ENCODE data around the gene CCDC182.

CCDC182 gene

DNA sequence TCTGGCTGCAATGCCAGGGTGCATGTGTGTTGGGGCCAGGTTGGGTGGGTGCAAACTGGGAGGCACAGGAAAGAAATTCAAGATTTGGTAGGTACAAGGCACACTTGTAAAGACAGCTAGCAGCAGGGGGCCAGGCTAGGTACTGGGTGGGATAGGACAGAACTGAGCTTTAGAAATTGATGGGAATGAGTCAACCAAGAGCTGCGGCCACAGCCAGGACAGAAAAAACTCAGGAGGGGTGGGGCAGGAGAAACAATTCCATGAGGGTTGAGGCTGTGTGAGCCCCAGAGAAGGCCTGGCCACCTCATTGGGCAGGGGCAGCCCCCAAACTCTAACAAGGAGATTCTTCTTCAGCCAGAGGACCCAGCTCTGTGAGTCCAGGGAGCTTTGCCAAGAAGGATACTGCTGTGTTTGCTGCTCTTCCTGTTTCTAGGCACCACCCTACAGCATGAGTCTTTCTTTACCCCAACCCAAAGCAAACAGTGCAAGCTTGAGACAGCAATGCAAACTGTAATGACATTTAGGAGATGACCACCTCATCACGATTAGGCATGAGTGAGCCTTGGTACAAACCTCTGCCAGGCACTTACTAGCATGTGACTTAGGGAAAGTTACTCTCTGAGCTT lies 21.3 kb upstream of the CCDC182 start:
- Mint-ChIP-seq H3K27ac (no peak overlapping the region), H3K36me3 (no peaks in the 10 kb centered on the region), H3K4me3 (no peak overlapping the region), H3K27me3 (peaks cover 3% of the 10 kb centered on the region), H3K4me1 (no peaks in the 10 kb centered on the region), H3K9me3 (no peaks in the 10 kb centered on the region)

DNA sequence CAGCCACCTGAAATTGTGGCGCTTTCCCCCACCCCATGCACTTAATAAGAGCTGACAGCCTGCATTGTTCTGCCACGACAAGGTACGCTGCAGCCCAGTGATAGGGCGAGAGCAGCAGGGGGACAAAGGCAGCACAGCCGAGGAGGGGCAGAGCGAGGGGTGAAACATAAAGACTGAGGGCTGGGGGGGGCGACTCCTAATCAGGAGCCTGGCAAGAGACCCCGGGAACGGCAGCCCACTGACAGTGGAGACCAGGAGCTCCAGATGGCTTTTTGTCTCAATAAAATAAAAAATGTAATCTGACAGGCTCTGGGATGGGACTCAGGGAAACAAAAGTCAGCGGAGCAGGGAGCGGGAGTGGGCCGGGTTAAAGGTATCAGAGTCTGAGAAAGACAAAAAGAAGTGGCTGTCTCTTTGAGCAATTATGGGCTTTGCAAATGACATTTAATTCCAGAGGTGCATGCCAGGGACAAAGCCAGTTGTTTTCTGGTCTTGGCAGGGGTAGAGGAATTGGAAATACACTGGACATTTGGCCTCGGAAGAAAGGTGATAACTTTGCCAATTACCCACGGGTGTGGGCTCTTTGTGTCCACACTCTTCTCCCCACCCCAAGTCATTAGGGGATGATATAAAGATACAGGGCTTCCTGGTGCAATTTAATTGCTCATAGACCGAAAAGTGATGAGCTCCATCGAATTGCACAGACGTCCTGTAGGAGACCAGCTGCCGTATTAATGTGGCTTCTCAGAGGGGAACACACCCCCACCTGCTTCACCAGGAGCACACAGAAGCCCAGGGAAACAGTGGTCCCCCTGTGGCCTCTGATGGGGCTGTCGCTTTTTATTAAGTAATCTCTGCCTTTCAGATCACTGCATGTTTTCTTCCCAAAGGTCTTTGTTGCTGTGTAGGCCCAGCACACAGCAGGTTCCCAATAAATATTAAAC lies 17.6 kb upstream of the CCDC182 start:
- Mint-ChIP-seq H3K27ac (no peak overlapping the region), H3K4me3 (no peak overlapping the region), H3K9me3 (no peaks in the 10 kb centered on the region), H3K36me3 (no peaks in the 10 kb centered on the region), H3K27me3 (no peaks in the 10 kb centered on the region), H3K4me1 (no peaks in the 10 kb centered on the region)

DNA sequence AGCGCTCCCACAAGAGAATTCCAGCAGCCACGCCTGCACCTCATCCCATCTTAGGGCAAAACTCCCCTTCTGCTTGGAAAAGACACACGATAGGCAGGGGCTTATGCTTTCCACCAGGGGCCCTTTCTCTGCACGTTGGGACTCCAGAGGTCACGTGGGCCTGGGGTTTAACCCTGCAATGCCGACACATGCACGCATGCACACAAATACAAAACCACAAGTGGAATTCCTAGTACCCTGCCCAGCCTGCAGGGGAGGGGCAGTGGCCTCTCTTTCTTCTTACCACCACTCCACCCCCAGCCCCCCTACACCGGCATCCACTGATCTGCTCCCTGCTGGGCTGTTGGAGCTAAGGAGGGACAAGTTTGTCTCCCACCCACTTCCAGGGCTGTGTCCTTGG lies 16.8 kb upstream of the CCDC182 start:
- Mint-ChIP-seq H3K36me3 (no peaks in the 10 kb centered on the region), H3K4me3 (no peak overlapping the region), H3K27ac (no peak overlapping the region), H3K9me3 (no peaks in the 10 kb centered on the region), H3K4me1 (no peaks in the 10 kb centered on the region), H3K27me3 (no peaks in the 10 kb centered on the region)

DNA sequence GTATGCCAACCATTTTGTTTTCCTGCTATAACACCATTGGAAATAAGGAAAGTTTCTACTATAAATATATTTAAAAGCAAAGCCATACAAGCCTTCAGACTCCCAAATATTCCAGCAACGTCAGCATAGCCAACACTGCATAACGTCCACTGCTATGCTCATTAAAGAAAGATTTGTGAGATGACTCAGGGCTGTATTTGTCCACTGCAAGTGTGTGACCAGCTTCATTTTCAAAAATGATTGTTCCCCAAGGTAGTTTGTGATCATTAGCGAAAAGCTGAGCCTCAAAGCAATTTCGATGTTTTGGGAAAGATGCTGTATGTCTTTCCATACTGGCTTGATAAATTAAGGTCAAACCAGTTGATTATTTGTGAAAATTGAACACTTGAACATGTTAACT lies 14.9 kb upstream of the CCDC182 start:
- H3K27ac Mint-ChIP-seq: no peak overlapping the region
- H3K27me3 Mint-ChIP-seq: no peaks in the 10 kb centered on the region

DNA sequence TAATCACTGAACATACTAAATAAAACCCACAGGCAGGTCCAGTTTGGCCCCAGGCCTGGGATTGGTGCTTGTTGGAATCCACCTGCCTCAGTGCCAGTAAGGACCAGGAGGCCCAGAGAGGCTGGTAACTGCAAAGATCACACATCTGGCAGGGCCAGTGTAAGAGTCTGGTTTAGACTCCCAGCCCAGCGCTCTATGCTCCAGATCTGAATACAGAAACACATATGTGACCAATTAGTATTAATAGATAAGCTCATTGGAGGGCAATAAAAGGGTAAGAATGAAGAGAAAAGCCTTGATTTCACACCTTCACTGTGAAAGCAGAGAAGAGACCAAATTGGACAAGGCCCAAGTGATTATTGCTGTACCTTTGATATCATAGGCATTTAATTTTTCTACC lies 13.6 kb upstream of the CCDC182 start:
- Mint-ChIP-seq H3K4me1 (no peaks in the 10 kb centered on the region), H3K36me3 (no peaks in the 10 kb centered on the region), H3K27me3 (no peaks in the 10 kb centered on the region), H3K4me3 (no peak overlapping the region), H3K9me3 (no peaks in the 10 kb centered on the region), H3K27ac (no peak overlapping the region)

More for the DNA sequence above, 14.9 kb upstream of the CCDC182 start:
- no peak overlapping the region for H3K4me3 Mint-ChIP-seq
- no peaks in the 10 kb centered on the region for H3K36me3 Mint-ChIP-seq
- no peaks in the 10 kb centered on the region for H3K4me1 Mint-ChIP-seq
- H3K9me3 Mint-ChIP-seq: no peaks in the 10 kb centered on the region

DNA sequence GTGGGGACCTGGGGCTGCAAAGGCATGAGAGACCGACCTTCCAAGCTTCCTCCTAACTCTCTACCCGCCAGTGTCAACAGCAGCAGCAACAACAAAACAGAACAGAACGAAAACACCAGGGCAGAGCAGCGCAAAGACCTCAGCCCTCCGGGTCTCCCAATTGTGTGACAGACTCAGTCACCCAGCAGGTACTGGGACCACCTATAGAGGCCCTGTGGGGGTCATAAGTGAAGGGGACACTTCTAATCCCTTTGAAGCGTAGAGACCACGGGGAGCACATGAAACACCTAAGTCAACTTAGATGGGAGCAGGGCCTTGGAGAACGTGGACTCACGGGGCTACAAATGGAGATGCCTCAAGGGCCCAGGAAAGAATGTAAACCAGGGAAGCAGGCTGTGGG lies 12.6 kb upstream of the CCDC182 start:
- Mint-ChIP-seq H3K27me3 (no peaks in the 10 kb centered on the region), H3K9me3 (no peaks in the 10 kb centered on the region), H3K4me1 (no peaks in the 10 kb centered on the region), H3K36me3 (no peaks in the 10 kb centered on the region), H3K27ac (no peak overlapping the region), H3K4me3 (no peak overlapping the region)

DNA sequence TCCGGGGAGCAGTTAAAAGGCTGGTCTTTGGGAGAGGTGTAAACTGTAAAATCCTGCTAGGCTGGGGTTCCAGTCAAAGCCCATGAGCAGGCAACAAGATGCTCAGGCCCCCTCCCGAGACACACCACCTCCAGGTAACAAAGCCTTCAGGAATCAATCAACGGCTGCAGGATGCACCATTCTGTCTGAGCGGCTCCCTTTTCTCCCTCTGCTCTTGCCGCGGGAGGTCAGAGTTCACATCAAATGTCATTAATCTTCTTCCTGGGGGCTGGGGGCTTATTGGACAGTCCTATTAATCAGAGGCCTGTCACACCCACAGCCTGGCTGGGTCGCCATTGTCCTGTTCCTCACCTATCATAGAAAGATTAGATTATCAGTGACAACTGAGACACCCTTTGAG lies 11.9 kb upstream of the CCDC182 start:
- Mint-ChIP-seq H3K9me3 (no peaks in the 10 kb centered on the region), H3K4me3 (no peak overlapping the region), H3K27me3 (no peaks in the 10 kb centered on the region), H3K27ac (no peak overlapping the region), H3K36me3 (no peaks in the 10 kb centered on the region), H3K4me1 (no peaks in the 10 kb centered on the region)

DNA sequence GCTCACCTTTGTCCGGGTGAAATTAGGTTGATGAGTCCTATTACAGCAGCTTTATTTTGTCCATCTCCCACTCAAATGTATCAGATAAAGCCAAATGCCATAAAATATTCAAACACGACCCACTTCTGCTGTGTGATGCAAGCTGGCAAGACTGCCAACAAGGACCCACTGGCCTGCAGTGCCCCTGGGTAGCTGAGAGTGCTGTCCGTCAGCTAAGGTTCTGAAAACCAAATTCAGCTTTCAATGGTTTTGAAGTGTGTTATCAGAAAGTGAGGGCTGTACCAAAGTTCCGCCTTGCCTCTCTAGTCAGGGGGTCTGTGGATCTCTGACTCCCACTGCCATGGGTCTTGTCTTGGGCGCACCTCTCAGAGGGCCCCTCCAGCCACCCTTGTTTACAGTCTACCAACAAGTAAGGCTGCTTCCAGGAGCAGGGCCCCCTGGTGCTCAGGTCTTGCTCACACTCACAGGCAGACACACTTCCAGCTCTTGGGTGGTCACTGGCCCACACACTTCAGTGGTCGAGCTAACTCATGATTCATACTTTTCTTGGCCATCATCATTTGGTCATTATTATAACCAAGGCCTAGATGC lies 10.5 kb upstream of the CCDC182 start:
- no peaks in the 10 kb centered on the region for H3K27me3 Mint-ChIP-seq
- no peaks in the 10 kb centered on the region for H3K4me1 Mint-ChIP-seq
- H3K9me3 Mint-ChIP-seq: no peaks in the 10 kb centered on the region
- H3K27ac Mint-ChIP-seq: no peak overlapping the region
- no peak overlapping the region for H3K4me3 Mint-ChIP-seq
- no peaks in the 10 kb centered on the region for H3K36me3 Mint-ChIP-seq

DNA sequence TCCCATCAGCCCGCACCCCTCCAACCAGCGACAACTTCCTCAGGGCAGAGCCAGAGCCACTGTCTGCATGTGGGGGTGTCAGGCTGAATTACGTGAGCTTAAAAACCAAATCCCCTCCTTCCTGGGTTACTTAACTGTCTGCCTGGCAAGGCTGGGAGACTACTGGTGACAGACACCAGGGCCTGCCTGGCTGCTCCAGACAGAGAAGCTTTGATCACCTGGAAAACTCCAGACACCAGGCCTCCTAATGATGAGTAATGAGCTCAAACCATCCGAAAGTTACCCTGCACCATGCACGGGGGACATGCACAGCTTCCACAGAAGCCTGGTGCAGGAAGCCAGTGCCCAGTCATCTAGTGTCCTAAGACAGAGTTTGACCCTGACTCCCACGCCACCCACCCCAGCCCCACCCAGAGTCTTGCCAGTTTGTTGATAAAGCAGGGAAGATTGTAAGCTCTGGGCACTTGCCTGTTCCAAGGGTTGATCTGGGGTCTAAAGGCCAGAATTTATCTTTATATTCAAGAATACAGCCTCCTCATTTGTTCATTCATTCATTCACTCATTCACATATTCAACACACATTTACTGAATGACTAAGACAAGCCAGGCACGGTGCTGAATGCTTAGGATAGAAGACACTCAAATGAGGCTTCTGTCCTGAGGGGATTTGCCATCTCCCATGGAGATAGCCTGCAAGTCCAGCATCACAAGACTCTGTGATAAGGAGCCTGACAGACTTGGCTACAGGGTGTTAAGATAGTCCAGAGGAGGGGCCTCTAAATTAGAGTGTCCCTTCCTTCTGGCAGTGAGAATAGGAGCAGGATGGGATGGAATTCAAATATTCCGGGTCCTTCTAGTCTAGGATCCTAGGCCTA lies 7.2 kb upstream of the CCDC182 start:
- Mint-ChIP-seq H3K9me3 (no peaks in the 10 kb centered on the region), H3K27me3 (no peaks in the 10 kb centered on the region), H3K4me1 (no peaks in the 10 kb centered on the region), H3K4me3 (no peak overlapping the region), H3K36me3 (no peaks in the 10 kb centered on the region), H3K27ac (no peak overlapping the region)

DNA sequence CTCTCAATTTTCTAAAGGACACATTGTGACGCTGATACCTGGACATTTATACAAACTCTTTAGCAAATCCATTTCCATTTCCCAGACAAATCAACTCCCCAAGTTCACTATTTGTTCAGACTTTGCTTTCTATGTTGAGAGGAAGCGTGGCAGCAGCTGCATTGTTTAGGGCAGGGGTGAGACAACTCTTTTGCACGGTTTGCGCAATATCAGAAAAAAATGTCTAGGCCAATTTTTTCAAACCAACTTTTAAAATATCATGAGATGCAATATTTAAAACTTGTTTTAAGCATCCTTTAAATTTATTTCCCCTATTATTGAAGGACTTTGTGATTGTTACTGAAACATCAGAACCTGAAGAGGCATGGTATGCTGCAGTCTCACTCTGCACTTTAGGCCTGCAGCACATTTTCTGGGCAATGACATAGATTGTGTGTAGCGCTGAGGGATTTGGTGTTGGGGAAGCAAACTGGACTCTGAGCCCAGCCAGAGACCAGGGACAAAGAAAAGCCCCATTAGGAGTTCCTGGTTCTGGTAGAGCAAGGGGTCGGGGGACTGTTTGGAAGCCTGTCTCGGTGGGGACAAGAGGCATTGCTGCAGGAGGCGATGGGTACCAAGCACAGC lies 6.4 kb upstream of the CCDC182 start:
- Mint-ChIP-seq H3K4me1 (no peaks in the 10 kb centered on the region), H3K9me3 (no peaks in the 10 kb centered on the region), H3K27me3 (no peaks in the 10 kb centered on the region), H3K36me3 (no peaks in the 10 kb centered on the region), H3K27ac (no peak overlapping the region), H3K4me3 (no peak overlapping the region)

DNA sequence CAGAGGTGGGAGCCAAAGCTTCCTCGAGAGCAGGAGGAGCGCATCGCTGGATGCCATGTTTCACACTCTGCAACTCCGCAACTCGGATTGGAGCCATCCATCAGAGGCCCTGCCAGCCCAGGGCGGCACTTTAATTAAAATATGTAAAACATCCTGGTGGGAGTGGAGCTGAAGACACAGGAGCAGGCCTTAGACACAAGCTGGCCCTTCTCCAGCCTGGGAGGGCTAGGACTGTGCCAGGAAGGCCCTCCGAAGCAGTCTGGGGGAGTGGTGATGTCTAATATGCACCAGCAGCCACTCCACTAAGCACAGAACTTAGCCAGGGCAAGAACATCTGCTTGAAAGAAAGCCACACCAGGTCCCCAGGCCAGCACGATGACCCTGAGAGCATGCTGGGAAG lies 5.8 kb upstream of the CCDC182 start:
- Mint-ChIP-seq H3K36me3 (no peaks in the 10 kb centered on the region), H3K27me3 (no peaks in the 10 kb centered on the region), H3K9me3 (no peaks in the 10 kb centered on the region), H3K4me1 (no peaks in the 10 kb centered on the region), H3K4me3 (no peak overlapping the region), H3K27ac (no peak overlapping the region)

DNA sequence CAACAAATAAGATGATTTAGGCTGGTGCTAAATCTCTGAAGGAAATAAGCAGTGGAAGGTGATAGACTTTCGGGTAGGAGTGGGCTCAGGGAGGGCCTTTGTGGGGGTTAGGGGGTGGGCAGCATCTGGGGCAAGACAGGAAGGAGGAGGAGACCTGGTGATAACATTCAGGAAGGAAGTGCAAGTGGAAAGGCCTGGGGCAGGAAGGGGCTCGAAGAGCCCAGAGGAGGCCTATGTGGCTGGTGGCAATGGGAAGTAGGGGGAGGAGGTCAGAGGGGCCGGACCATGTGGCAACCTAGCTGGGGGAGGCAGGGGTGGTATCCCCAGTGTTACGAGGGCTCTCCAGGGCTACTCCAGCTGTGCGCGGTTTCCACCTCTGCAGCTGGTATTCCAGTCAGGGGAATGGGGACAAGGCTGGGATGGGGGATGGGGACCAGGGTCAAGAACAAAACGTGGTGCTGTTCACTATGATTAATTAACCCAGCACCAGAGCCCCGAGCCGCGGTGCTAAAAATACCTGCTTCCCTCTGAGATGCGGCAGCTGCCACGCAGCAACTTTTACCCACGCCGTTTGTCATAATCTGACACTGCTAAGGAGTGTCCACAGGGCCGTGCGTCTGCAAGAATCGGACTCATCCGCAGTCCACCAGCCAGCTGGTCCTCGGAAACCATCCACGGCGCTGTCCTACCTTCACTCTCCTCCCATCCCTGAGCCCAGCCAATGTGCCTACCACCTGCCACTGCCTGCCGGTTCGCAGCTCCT lies 5.2 kb upstream of the CCDC182 start:
- no peaks in the 10 kb centered on the region for H3K4me1 Mint-ChIP-seq
- H3K36me3 Mint-ChIP-seq: no peaks in the 10 kb centered on the region
- H3K27me3 Mint-ChIP-seq: no peaks in the 10 kb centered on the region
- no peak overlapping the region for H3K4me3 Mint-ChIP-seq
- H3K9me3 Mint-ChIP-seq: no peaks in the 10 kb centered on the region
- H3K27ac Mint-ChIP-seq: no peak overlapping the region

DNA sequence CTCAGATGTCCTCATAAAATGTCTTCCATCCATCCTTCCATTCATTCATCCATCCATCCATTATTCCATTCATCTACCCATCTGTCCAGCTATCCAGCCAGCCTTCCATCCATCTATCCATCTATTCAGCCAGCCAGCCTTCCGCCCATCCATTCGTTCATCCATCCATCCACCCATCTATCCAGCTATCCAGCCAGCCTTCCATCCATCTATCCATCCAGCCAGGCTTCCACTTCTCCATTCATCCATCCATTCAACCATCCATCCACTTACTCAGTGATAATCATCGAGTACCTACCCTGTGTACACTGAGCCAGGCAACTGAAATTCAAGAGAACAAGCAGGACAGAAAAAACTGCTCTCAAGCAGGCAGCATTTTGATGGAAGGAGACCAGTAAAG lies 4.6 kb upstream of the CCDC182 start:
- Mint-ChIP-seq H3K27me3 (no peaks in the 10 kb centered on the region), H3K27ac (no peak overlapping the region), H3K4me3 (no peak overlapping the region), H3K4me1 (no peaks in the 10 kb centered on the region), H3K9me3 (no peaks in the 10 kb centered on the region), H3K36me3 (no peaks in the 10 kb centered on the region)

DNA sequence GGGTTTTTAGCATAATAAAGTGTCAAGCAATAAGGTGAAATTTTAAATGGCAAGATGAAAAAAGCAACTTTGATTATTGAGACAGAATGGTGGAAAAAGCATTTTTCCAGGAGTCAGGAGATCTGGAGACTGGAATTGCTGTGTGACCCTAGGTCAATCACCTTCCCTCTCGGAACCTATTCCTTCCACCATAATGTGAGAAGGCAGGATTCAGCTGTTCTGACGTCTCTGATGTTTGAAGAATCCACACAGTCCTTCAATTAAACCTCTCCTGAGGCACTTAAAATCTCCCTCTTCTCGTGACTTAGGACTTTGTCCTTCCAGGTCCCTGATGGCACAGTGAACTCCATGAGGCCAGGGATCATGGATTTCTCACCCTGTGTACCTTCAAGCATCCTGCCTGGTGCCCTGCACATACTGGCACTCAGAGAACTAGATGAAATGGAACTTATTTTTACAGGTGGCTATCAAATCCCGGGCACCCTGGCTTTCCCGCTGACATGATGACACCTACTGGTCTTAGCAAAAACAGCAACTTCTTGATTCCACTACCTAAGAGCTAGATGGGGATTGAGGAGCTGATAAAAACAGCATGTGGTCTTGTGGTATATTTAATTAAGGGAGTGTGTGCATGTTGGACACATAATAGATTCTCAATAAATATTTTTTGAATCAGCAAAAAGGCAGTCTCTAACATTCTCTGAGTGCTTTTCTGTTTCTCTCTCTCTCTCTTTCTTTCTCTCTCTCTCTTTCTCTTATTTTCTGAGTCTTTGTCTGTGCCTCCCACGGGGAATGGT lies 2.3 kb upstream of the CCDC182 start:
- H3K4me1 Mint-ChIP-seq: no peaks in the 10 kb centered on the region
- H3K27me3 Mint-ChIP-seq: no peaks in the 10 kb centered on the region
- H3K36me3 Mint-ChIP-seq: no peaks in the 10 kb centered on the region
- H3K9me3 Mint-ChIP-seq: no peaks in the 10 kb centered on the region
- H3K27ac Mint-ChIP-seq: no peak overlapping the region
- no peak overlapping the region for H3K4me3 Mint-ChIP-seq
